Colonic mucosa (tissue), 4 donors: ENCODE data around the gene ARMH1. TPM values are rescaled to one million over a fixed set of nuclear protein-coding genes. Genes with fewer than 3 reads are reported as not detected.
"Not testable (repeated sequence)": the region's sequence is repeated elsewhere in the genome, so short reads cannot be mapped to it uniquely, and the experiment has no call there.

Source experiments
- DNase-seq: peaks from one replicate; pipeline ENCODE4 v3.0.0-alpha.2; 2020
- H3K27ac ChIP-seq: fragments of 200-600 bp; one replicate; pipeline ENCODE4 v1.8.0; 2021
- H3K27me3 ChIP-seq: fragments of 200-600 bp; one replicate; pipeline ENCODE4 v1.8.0; 2021
- H3K36me3 ChIP-seq: fragments of 200-600 bp; one replicate; pipeline ENCODE4 v1.8.0; 2021
- H3K4me1 ChIP-seq: fragments of 200-600 bp; one replicate; pipeline ENCODE4 v1.8.0; 2021; ENCODE audit warnings: mild to moderate bottlenecking
- H3K4me3 ChIP-seq: fragments of 200-600 bp; one replicate; pipeline ENCODE4 v1.8.0; 2021
- H3K9ac ChIP-seq, 2 donors: one replicate each; pipeline ENCODE4 v1.7.0; 2013; ENCODE audit warnings: control low read depth in 2 of 2, low read depth in 2 of 2, low read length in 2 of 2
- H3K9me3 ChIP-seq: fragments of 200-600 bp; one replicate; pipeline ENCODE4 v1.8.0; 2021
- CTCF ChIP-seq: fragments of 200-600 bp; IDR thresholded peaks from one replicate; pipeline ENCODE4 v1.8.0; 2022; ENCODE audit warnings: antibody characterized with exemption, mild to moderate bottlenecking
- intact Hi-C: fragments of 100-400 bp; cut with DNase I; formaldehyde crosslinking; loops from one replicate; pipeline ENCODE4 v1.14.1; 2022
- total RNA-seq, 2 donors: library from RNA; stranded (reverse); fragmentation: NEBNext Ultra II Directional in 1 of 2; extraction: Animal tissue kit (Norgen Biotek cat#: 25700) in 1 of 2; gene quantifications; one replicate each; pipeline ENCODE4 v1.2.1, GENCODE V29; 2021
- donor health status: healthy.
- donor health status: DM: no; HTN: no; CAD: no.
- donor health status: DM: no; HTN: no; CAD: no.

The ARMH1 gene
- total RNA-seq, 2 donors from 2014 or later: 1.3 to 5.1 TPM

- Histone ChIP-seq H3K4me1 (no peaks in the 10 kb centered on the region), H3K9me3 (no peaks in the 10 kb centered on the region), H3K4me3 (peak within 1 kb of the TSS; percentile 23), H3K27me3 (no peaks in the 10 kb centered on the region), H3K9ac (peak within 1 kb of the TSS in 1 of 2 donors; percentile 63), H3K36me3 (no peaks in the 10 kb centered on the region), H3K27ac (peak within 1 kb of the TSS; percentile 89)
- peak; percentile 90 for TF ChIP-seq CTCF
- intact Hi-C loops: no loop called here
- peak; percentile 98 for DNase-seq
These were observed 56.4 kb downstream of the ARMH1 start, which contains the start of gene RNU5D-1 for GRCh38 chr1:44730741-44731512. TSS of gene RNU5D-1 (minus strand) at chr1:44731170.

DNA sequence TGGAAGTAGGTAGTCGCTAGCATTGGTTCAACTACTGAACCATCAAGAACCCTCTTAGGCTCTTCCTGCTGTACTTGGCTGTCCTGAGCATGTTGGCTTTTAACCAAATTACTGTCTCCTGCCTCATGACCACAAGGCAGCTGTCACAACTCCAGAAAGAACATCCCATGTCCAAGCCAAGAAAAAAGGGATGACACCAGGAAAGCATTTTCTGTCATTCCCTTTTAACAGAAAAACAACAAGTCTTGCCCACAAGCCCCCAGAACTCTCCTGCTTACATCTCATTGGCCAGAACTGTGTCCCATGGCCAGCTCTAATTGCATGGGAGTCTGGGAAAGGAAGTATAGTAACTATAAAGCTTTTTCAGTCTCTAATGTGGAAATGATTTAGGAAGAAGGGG lies 58.9 kb downstream of the ARMH1 start:
- H3K9me3 ChIP-seq: no peaks in the 10 kb centered on the region
- H3K9ac ChIP-seq: no peak overlapping the region
- no peaks in the 10 kb centered on the region for H3K36me3 ChIP-seq
- no peak overlapping the region for H3K27ac ChIP-seq
- H3K27me3 ChIP-seq: no peaks in the 10 kb centered on the region
- DNase-seq: no peak
- H3K4me3 ChIP-seq: no peak overlapping the region
- no peak for TF ChIP-seq CTCF
- H3K4me1 ChIP-seq: no peaks in the 10 kb centered on the region
- intact Hi-C loops: no loop called here

GRCh38 chr1:44733784-44734183 lies 59.3 kb downstream of the ARMH1 start:
- Histone ChIP-seq H3K9me3 (no peaks in the 10 kb centered on the region), H3K9ac (no peak overlapping the region), H3K36me3 (no peaks in the 10 kb centered on the region), H3K27ac (no peak overlapping the region), H3K4me3 (no peak overlapping the region), H3K27me3 (no peaks in the 10 kb centered on the region), H3K4me1 (no peaks in the 10 kb centered on the region)
- intact Hi-C loops: no loop called here
- no peak for TF ChIP-seq CTCF
- DNase-seq: no peak

- H3K27me3 ChIP-seq: no peaks in the 10 kb centered on the region
- H3K4me3 ChIP-seq: no peak overlapping the region
- no peak overlapping the region for H3K9ac ChIP-seq
- intact Hi-C loops: no loop called here
- no peak overlapping the region for H3K27ac ChIP-seq
- no peaks in the 10 kb centered on the region for H3K9me3 ChIP-seq
- DNase-seq: no peak
- TF ChIP-seq CTCF: no peak
- H3K4me1 ChIP-seq: peaks cover 5% of the 10 kb centered on the region
- H3K36me3 ChIP-seq: no peaks in the 10 kb centered on the region
These were observed 61.5 kb downstream of the ARMH1 start for GRCh38 chr1:44735992-44736391.

GRCh38 chr1:44738953-44739306 lies 64.4 kb downstream of the ARMH1 start:
- H3K27me3 ChIP-seq, H3K4me1 ChIP-seq, H3K9me3 ChIP-seq, H3K36me3 ChIP-seq, intact Hi-C loops, DNase-seq: not testable (repeated sequence)
- Histone ChIP-seq H3K4me3 (peak overlapping the region; percentile 50), H3K9ac (peak overlapping the region; percentile 31 to 82), H3K27ac (peak overlapping the region; percentile 87)
